ENCODE results near the gene ZC3H11A.
"Not testable (repeated sequence)": the region's sequence is repeated elsewhere in the genome, so short reads cannot be mapped to it uniquely, and the experiment has no call there.

ZC3H11A gene

GRCh38 chr1:203795441-203796235 lies at the start of gene ZC3H11A, which contains the start of gene ZBED6:
Gene ZC3H11A, plus strand, starts transcription at chr1:203795623. Its CDS starts 21,448 bp downstream, at chr1:203817071.
Gene ZBED6, plus strand, starts transcription at chr1:203795623. Its CDS starts 1,900 bp downstream, at chr1:203797523.
- in situ Hi-C loops (cut with MboI; ENCODE audit: low sequenced_read_pairs) = no loop called here

- in situ Hi-C loops (cut with MboI; ENCODE audit: low sequenced_read_pairs) = no loop called here
Measured at GRCh38 chr1:203746281-203746680, 49.1 kb upstream of the ZC3H11A start.

- in situ Hi-C loops (cut with MboI; ENCODE audit: low sequenced_read_pairs) = no loop called here
Measured at GRCh38 chr1:203751051-203751450, 44.4 kb upstream of the ZC3H11A start.

- in situ Hi-C loops (cut with MboI; ENCODE audit: low sequenced_read_pairs) = not testable (repeated sequence)
Measured at GRCh38 chr1:203751618-203752361, 43.6 kb upstream of the ZC3H11A start.

- in situ Hi-C loops (cut with MboI; ENCODE audit: low sequenced_read_pairs) = no loop called here
Measured at GRCh38 chr1:203754455-203754864, 41.0 kb upstream of the ZC3H11A start.

GRCh38 chr1:203756036-203756435 lies 39.4 kb upstream of the ZC3H11A start:
- in situ Hi-C loops (cut with MboI; ENCODE audit: low sequenced_read_pairs) = no loop called here

- in situ Hi-C loops (cut with MboI; ENCODE audit: low sequenced_read_pairs) = not testable (repeated sequence)
Measured at GRCh38 chr1:203758749-203759148, 36.7 kb upstream of the ZC3H11A start.

- in situ Hi-C loops (cut with MboI; ENCODE audit: low sequenced_read_pairs) = no loop called here
Measured at GRCh38 chr1:203760506-203760905, 34.9 kb upstream of the ZC3H11A start.

- in situ Hi-C loops (cut with MboI; ENCODE audit: low sequenced_read_pairs) = not testable (repeated sequence)
Measured at GRCh38 chr1:203761958-203762357, 33.5 kb upstream of the ZC3H11A start.

GRCh38 chr1:203763505-203763904 lies 31.9 kb upstream of the ZC3H11A start:
- in situ Hi-C loops (cut with MboI; ENCODE audit: low sequenced_read_pairs) = no loop called here

- in situ Hi-C loops (cut with MboI; ENCODE audit: low sequenced_read_pairs) = no loop called here
Measured at GRCh38 chr1:203764105-203765028, 31.1 kb upstream of the ZC3H11A start.

GRCh38 chr1:203765029-203765837 lies 30.2 kb upstream of the ZC3H11A start, which contains the start of gene LAX1:
Gene LAX1, plus strand, starts transcription at chr1:203765183. Its CDS starts 383 bp downstream, at chr1:203765566.
- in situ Hi-C loops (cut with MboI; ENCODE audit: low sequenced_read_pairs) = no loop called here

- in situ Hi-C loops (cut with MboI; ENCODE audit: low sequenced_read_pairs) = no loop called here
Measured at GRCh38 chr1:203768256-203768655, 27.2 kb upstream of the ZC3H11A start.

GRCh38 chr1:203769505-203770343 lies 25.7 kb upstream of the ZC3H11A start:
- in situ Hi-C loops (cut with MboI; ENCODE audit: low sequenced_read_pairs) = no loop called here

- in situ Hi-C loops (cut with MboI; ENCODE audit: low sequenced_read_pairs) = no loop called here
Measured at GRCh38 chr1:203771901-203772301, 23.5 kb upstream of the ZC3H11A start.

- in situ Hi-C loops (cut with MboI; ENCODE audit: low sequenced_read_pairs) = no loop called here
Measured at GRCh38 chr1:203772836-203773235, 22.6 kb upstream of the ZC3H11A start.

GRCh38 chr1:203776636-203777035 lies 18.8 kb upstream of the ZC3H11A start:
- in situ Hi-C loops (cut with MboI; ENCODE audit: low sequenced_read_pairs) = no loop called here

GRCh38 chr1:203777596-203777995 lies 17.8 kb upstream of the ZC3H11A start:
- in situ Hi-C loops (cut with MboI; ENCODE audit: low sequenced_read_pairs) = no loop called here

- in situ Hi-C loops (cut with MboI; ENCODE audit: low sequenced_read_pairs) = no loop called here
Measured at GRCh38 chr1:203778146-203778545, 17.3 kb upstream of the ZC3H11A start.
